Lung (tissue), 12 donors: ENCODE data around the gene CSE1L. TPM values are rescaled to one million over a fixed set of nuclear protein-coding genes. Genes with fewer than 3 reads are reported as not detected.

Experiments used
- ATAC-seq: fragments of 200-7000 bp; cut with Tn5 transposase; one replicate; pipeline ENCODE4 v1.9.1; 2020; ENCODE audit warnings: moderate number of reproducible peaks; ENCODE audit not compliant: insufficient read depth, low FRiP score
- DNase-seq, 3 donors: peaks; one replicate each; pipeline ENCODE4 v3.0.0-alpha.2; 2013 to 2017
- H3K27ac ChIP-seq, 2 donors: one replicate each; pipeline ENCODE4 v1.5.1; 2013; ENCODE audit warnings: mild to moderate bottlenecking in 2 of 2, moderate library complexity in 2 of 2, control low read depth in 1 of 2, inconsistent platforms in 1 of 2, low read depth in 1 of 2, low read length in 1 of 2
- H3K27me3 ChIP-seq, 3 donors: one replicate each; pipeline ENCODE4 v1.5.1; 2013; ENCODE audit warnings: low read length in 2 of 3; ENCODE audit not compliant: control insufficient read depth in 3 of 3, insufficient read depth in 3 of 3
- H3K36me3 ChIP-seq, 4 donors: one replicate each; pipeline ENCODE4 v1.5.1; 2013; ENCODE audit warnings: low read length in 4 of 4, mild to moderate bottlenecking in 1 of 4, moderate library complexity in 1 of 4; ENCODE audit not compliant: control insufficient read depth in 4 of 4, insufficient read depth in 4 of 4
- H3K4me1 ChIP-seq, 5 donors: one replicate each; pipeline ENCODE4 v1.5.1; 2013; ENCODE audit warnings: low read length in 5 of 5, mild to moderate bottlenecking in 2 of 5, moderate library complexity in 1 of 5; ENCODE audit not compliant: control insufficient read depth in 5 of 5, insufficient read depth in 5 of 5
- H3K4me3 ChIP-seq: one replicate; pipeline ENCODE4 v1.5.1; 2013; ENCODE audit warnings: mild to moderate bottlenecking, control low read depth, moderate library complexity
- H3K9ac ChIP-seq, 2 donors: one replicate each; pipeline ENCODE4 v1.5.1; 2013; ENCODE audit warnings: low read length in 2 of 2, control low read depth in 1 of 2; ENCODE audit not compliant: insufficient read depth in 1 of 2
- H3K9me3 ChIP-seq, 4 donors: one replicate each; pipeline ENCODE4 v1.5.1; 2013; ENCODE audit warnings: low read length in 3 of 4, mild to moderate bottlenecking in 1 of 4, moderate library complexity in 1 of 4; ENCODE audit not compliant: control insufficient read depth in 4 of 4, insufficient read depth in 3 of 4
- CTCF ChIP-seq: IDR thresholded peaks from 2 replicates; pipeline ENCODE4 v1.5.1; 2012; ENCODE audit warnings: mild to moderate bottlenecking; ENCODE audit errors: control extremely low read depth, extremely low read depth
- WGBS, 2 donors: extraction: QIAGEN DNeasy Blood & Tissue Kit; methylation state at CpG; one replicate each; pipeline ENCODE4 v1.1.7; 2013; 5-methylcytosine and 5-hydroxymethylcytosine counted together
- polyA plus RNA-seq, 2 donors: library from polyadenylated mRNA; stranded (reverse); fragments of 200-250 nt; gene quantifications; one replicate each; pipeline ENCODE4 v1.2.1, GENCODE V29; 2013
- total RNA-seq, 2 donors: library from RNA; depleted of rRNA in 1 of 2; stranded (reverse); fragments of >200 nt in 1 of 2; gene quantifications; one replicate each; pipeline ENCODE4 v1.2.1, GENCODE V29; 2014 to 2021
- donor health status: control.
- donor health status: control.
- donor health status: Bipolar disorder and iron deficiency.
- donor health status: healthy.
- donor health status: DM: yes; HTN: yes; CAD: no.

Gene CSE1L
- total and polyA plus RNA-seq, 4 donors, result 23.9 to 47.0 (median 30.5) TPM

DNA sequence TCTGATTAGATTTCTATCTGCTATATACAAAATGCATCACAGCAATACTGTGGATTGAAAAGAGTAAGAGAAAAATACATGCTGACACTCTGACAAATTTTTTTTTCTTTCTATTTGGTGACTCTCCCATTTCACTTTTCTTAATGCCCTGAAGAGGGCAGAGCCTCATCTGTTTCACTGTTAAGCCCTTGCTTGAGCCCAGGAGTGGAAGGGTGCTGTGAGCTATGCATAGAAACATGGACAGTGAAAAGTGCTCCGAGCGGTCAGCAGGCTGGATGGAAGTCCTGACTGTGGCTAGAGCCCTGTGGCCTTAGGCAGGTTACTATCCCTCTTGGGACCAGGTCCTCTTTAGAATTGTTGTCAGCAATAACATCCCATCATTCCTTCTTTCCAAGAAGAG lies 17.4 kb upstream of the CSE1L start:
- DNase-seq (peak in 2 of 3 donors; percentile 4 to 6), ATAC-seq (no peak)
- Histone ChIP-seq H3K27ac (no peak overlapping the region), H3K36me3 (peaks cover 24 to 52% (median 37%) of the 10 kb centered on the region in 4 donors), H3K4me3 (no peak overlapping the region), H3K9me3 (no peaks in the 10 kb centered on the region), H3K9ac (no peak overlapping the region), H3K27me3 (no peaks in the 10 kb centered on the region), H3K4me1 (no peaks in the 10 kb centered on the region)
- no peak for TF ChIP-seq CTCF
- 76 to 92% methylated on average over 2 of the region's 2 CpGs for WGBS, 2 donors

GRCh38 chr20:49029203-49029602 lies 16.9 kb upstream of the CSE1L start:
- ATAC-seq (no peak), DNase-seq (no peak)
- TF ChIP-seq CTCF, result no peak
- H3K4me1 ChIP-seq, result no peaks in the 10 kb centered on the region
- 93 to 98% methylated on average over 1 of the region's 1 CpG for WGBS, 2 donors
- H3K9me3 ChIP-seq, result no peaks in the 10 kb centered on the region
- no peaks in the 10 kb centered on the region for H3K27me3 ChIP-seq
- H3K27ac ChIP-seq, result no peak overlapping the region
- no peak overlapping the region for H3K4me3 ChIP-seq
- H3K9ac ChIP-seq, result no peak overlapping the region
- peaks cover 24 to 52% (median 37%) of the 10 kb centered on the region in 4 donors for H3K36me3 ChIP-seq

- WGBS, 2 donors, result 59 to 87% methylated on average over 6 of the region's 6 CpGs
- ATAC-seq (peak; percentile 25), DNase-seq (no peak)
- peaks cover 20 to 42% (median 35%) of the 10 kb centered on the region in 4 donors for H3K36me3 ChIP-seq
- peak overlapping the region in 1 of 2 donors; percentile 53 for H3K27ac ChIP-seq
- no peak overlapping the region for H3K9ac ChIP-seq
- H3K4me3 ChIP-seq, result no peak overlapping the region
- H3K27me3 ChIP-seq, result no peaks in the 10 kb centered on the region
- no peak for TF ChIP-seq CTCF
- H3K4me1 ChIP-seq, result no peaks in the 10 kb centered on the region
- H3K9me3 ChIP-seq, result no peaks in the 10 kb centered on the region
These were observed 15.0 kb upstream of the CSE1L start for GRCh38 chr20:49030954-49031619.

- Histone ChIP-seq H3K4me1 (no peaks in the 10 kb centered on the region), H3K9me3 (no peaks in the 10 kb centered on the region), H3K36me3 (peaks cover 17 to 38% (median 31%) of the 10 kb centered on the region in 4 donors), H3K4me3 (no peak overlapping the region), H3K9ac (no peak overlapping the region), H3K27ac (no peak overlapping the region), H3K27me3 (no peaks in the 10 kb centered on the region)
- ATAC-seq (no peak), DNase-seq (no peak)
- 95 to 96% methylated on average over 8 of the region's 8 CpGs for WGBS, 2 donors
- TF ChIP-seq CTCF, result no peak
These were observed 13.7 kb upstream of the CSE1L start for GRCh38 chr20:49032455-49032854.
